GM12865 (cell line): Measurements from ENCODE around the gene TRIO.
A peak's percentile ranks its signal among the peaks of the same experiment; 100 is the strongest.

Experiments used
- DNase-seq: peaks from one replicate; pipeline ENCODE4 v3.0.0; 2010; ENCODE audit warnings: low read depth
- H3K4me3 ChIP-seq: 2 replicates; pipeline ENCODE4 v1.5.1; 2011; ENCODE audit warnings: mild to moderate bottlenecking, low read depth, low read length, control low read depth
- TF ChIP-seq, protein P1 (sequence below): IDR thresholded peaks from 2 replicates; pipeline ENCODE4 v1.5.1; 2011; ENCODE audit warnings: low read length, control low read depth, low read depth, inconsistent platforms; ENCODE audit not compliant: insufficient read depth; ENCODE audit errors: missing control alignments

Gene TRIO

DNA sequence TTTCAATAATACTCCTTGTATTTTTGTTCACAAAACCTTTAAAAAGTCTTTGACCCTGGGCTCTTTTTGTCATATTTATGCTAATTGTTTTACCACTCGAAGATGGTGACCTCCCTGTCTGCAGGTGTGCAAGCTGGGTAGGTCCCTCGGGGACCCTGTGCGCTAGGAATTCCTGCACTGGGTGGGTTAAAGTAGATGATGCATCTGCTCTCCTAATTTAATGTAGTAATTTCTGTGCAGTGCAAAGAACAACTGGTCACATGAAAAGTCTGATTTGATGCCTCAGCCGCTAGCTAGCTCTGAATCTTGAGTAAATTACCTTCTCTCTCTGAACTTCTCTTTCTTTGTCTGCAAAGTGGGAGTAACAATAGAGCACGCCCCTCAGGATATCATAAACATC is 299.4 kb downstream of the TRIO start:
- no peak overlapping the region for H3K4me3 ChIP-seq
- TF ChIP-seq, protein P1, sequence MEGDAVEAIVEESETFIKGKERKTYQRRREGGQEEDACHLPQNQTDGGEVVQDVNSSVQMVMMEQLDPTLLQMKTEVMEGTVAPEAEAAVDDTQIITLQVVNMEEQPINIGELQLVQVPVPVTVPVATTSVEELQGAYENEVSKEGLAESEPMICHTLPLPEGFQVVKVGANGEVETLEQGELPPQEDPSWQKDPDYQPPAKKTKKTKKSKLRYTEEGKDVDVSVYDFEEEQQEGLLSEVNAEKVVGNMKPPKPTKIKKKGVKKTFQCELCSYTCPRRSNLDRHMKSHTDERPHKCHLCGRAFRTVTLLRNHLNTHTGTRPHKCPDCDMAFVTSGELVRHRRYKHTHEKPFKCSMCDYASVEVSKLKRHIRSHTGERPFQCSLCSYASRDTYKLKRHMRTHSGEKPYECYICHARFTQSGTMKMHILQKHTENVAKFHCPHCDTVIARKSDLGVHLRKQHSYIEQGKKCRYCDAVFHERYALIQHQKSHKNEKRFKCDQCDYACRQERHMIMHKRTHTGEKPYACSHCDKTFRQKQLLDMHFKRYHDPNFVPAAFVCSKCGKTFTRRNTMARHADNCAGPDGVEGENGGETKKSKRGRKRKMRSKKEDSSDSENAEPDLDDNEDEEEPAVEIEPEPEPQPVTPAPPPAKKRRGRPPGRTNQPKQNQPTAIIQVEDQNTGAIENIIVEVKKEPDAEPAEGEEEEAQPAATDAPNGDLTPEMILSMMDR: no peak
- no peak for DNase-seq

DNA sequence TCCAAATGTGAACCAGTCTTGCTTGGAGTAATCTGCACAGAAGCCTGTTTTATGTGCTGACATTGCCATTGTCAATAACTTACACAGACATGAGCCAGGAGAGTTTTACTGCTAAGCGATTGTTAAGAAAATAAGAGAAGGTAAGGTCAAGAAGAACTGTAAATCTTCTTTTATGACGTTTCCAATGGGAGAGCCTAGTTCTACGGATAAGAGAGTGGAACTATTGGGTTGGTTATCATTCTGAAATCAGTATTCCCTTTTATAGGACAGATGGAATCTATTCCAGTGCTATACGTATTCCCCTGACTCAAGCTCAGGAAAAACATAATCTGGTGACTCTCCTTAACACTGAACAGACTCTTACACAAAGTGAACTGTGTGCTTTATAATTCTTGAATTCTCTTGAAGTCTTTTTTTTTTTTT is 300.5 kb downstream of the TRIO start:
- no peak overlapping the region for H3K4me3 ChIP-seq
- TF ChIP-seq, protein P1: no peak
- DNase-seq: no peak

DNA sequence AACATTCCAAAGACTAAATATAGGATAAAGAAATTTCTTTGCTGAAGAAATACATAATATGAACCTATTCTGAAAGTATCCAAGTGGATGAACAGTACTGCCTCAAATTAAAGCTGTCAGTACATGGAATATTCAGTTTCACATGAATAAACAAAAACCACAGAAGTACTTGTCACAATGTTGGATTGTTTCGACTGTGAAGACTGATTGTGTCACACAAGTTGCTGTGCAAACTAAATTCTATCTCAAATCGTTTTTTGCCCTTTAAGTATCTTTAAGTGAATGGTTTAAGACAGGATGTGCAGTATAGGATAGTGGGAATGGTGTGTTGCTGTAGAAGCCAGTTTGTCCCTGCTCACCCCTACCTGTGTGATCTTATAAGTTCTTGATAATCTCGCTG is 301.0 kb downstream of the TRIO start:
- H3K4me3 ChIP-seq: no peak overlapping the region
- TF ChIP-seq, protein P1: no peak
- no peak for DNase-seq

DNA sequence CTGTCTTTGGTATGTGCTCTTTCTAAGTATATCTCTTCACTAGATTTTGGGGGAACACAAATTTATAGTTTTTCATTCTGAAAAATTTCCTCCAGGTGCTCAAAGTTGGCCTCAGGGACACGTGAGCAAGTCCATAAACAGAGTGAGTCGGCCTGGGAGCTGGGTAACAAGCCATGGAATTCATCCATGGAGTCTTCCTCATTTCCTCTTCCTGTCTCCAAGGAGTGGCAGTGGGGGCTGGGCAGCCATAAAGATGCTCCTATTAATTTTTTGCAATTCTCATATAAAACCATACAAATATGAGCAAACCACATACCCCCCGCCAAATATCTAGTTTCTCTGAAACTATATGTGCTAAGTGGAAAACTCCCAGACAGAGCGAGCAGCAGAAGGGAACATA is 301.9 kb downstream of the TRIO start:
- DNase-seq: no peak
- TF ChIP-seq, protein P1: no peak
- H3K4me3 ChIP-seq: no peak overlapping the region

DNA sequence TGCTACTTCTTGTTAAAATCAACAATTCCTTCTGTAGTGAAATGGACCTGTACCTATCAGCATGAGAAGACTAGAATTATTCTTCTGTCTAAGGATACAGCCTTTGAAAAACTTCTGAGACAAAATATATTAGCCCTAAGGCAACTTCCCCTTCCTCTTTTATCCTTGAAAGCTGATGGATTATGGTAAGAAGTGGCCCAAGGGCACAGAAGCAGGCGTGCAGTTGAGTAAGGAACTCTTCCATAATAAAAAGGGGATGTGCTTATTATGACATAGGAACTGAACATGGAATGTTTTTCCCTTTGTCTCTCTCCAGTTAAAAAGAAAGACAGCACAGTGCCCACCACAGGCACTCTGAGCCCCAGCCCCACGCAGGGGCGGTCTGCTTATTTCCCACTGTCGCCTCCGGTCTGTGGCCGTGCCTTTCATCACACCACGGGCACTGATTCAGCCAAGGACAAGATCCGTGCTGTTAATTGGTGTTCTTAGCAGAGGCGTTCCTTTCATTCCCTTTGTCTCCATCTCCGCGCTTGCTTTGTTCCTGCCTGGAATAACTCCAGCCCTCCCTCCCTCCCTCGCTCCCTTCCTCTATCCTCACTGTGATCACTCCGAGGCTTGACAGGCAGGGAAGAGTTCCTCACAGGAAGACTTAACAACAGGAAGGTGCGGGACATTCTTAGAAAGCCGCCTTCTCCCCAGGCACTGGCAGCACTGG is 302.6 kb downstream of the TRIO start:
- no peak overlapping the region for H3K4me3 ChIP-seq
- TF ChIP-seq, protein P1: no peak
- DNase-seq: no peak

DNA sequence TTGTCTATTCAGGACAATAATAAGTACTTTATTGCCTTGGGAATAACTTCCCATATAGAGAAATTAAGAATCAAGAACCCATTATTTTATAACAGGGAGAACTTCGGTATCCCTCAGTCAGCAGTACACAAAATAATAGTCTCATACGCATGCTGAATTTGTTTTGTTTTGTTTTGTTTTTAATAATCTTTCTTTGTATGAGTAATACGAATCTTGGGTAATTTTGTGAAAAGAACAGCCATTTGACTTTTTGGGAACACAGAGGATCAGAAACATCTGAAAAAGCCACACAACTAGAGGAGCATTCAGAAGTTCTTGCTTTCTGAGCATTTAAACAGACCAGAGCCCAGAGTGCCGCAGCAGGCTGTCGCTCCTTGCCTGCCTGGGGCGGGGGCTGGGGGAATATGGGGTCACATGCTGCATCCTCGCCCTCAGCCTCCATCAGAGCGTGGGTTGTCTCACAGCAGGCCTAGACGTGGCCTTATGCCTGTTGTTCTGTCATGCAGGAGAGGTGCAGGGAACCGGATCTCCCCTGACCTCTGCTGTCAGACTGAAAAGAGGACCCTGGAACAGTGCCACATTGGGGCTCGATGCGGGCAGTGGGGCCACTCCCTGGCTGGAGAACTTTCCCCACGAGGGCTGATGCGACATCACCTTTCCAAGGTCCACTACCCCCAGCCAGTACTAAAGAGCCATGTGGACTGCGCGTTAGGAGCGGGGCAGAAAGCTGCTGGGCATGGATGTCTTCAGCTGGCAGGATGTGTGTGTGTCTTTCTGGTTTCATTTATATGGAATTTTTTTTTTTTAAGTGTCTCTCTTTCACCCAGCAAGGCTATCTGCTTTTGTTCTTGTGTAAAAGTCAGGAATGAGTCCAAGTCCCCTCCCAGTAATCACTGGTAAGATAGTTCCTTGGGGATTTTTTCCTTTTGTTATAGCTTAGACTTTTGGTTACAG is 305.1 kb downstream of the TRIO start:
- no peak overlapping the region for H3K4me3 ChIP-seq
- TF ChIP-seq, protein P1: no peak
- peak; percentile 59 for DNase-seq
